ENCODE measurements around the gene NLRP6.
"Not testable (repeated sequence)": the region's sequence is repeated elsewhere in the genome, so short reads cannot be mapped to it uniquely, and the experiment has no call there.

DNA sequence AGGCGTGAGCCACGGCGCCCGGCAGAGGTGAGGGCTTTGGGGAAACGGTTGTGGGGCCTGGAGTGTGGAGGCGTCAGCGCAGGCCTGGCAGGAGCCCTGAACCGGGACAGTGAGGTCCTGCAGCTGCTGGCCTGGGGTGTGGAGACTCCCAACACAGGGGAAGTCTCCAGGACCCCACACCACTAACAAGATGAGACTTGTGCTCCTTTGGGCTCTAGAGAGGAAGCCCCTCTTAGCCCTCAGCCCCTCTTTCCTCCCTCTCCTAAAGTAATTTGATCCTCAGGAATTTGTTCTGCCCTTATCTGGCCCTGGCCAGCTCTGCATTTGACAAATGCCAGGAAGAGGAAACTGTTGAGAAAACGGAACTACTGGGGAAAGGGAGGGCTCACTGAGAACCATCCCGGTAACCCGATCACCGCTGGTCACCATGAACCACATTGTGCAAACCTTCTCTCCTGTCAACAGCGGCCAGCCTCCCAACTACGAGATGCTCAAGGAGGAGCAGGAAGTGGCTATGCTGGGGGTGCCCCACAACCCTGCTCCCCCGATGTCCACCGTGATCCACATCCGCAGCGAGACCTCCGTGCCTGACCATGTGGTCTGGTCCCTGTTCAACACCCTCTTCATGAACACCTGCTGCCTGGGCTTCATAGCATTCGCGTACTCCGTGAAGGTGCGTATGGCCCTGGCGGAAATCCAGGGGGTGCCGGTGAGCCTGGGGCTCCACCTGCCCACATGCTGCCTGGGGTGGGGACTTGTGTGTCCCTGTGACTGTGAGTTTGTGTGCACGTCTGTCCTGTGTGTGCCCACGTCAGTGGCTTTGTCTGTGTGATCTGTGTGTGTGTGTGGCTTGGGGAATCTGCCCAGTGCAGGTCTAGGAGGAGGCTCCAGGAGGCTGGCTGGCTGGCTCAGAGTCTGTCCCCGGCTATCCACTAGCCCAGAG is 29.8 kb downstream of the NLRP6 start, which contains the start of gene IFITM2:
- peak; percentile 36 to 63 for TF ChIP-seq POLR2A (IDR thresholded peaks at IDR 0.05)
- TF ChIP-seq, protein P1, sequence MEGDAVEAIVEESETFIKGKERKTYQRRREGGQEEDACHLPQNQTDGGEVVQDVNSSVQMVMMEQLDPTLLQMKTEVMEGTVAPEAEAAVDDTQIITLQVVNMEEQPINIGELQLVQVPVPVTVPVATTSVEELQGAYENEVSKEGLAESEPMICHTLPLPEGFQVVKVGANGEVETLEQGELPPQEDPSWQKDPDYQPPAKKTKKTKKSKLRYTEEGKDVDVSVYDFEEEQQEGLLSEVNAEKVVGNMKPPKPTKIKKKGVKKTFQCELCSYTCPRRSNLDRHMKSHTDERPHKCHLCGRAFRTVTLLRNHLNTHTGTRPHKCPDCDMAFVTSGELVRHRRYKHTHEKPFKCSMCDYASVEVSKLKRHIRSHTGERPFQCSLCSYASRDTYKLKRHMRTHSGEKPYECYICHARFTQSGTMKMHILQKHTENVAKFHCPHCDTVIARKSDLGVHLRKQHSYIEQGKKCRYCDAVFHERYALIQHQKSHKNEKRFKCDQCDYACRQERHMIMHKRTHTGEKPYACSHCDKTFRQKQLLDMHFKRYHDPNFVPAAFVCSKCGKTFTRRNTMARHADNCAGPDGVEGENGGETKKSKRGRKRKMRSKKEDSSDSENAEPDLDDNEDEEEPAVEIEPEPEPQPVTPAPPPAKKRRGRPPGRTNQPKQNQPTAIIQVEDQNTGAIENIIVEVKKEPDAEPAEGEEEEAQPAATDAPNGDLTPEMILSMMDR (IDR thresholded peaks at IDR 0.05) = not testable (repeated sequence)
- TF ChIP-seq EP300 (IDR thresholded peaks at IDR 0.05) = not testable (repeated sequence)

Measured in gastroesophageal sphincter (tissue), 3 donors.